Measurements from ENCODE around the gene HSD17B10. TPM values are rescaled to one million over a fixed set of nuclear protein-coding genes. Genes with fewer than 3 reads are reported as not detected.

The HSD17B10 gene
- total and polyA plus RNA-seq, 2 donors (not counting 1 experiment from before 2014, with no cell fraction given), result 41.6 to 62.3 TPM

GRCh38 chrX:53449632-53450031 lies 15.5 kb upstream of the HSD17B10 start:
- Histone ChIP-seq H3K9me3 (ENCODE audit: control insufficient read depth, insufficient read depth, low read depth, low read length) (no peaks in the 10 kb centered on the region), H3K9ac (ENCODE audit: insufficient read depth, low read length) (no peak overlapping the region), H3K79me2 (ENCODE audit: control insufficient read depth, insufficient read depth, low read length) (no peaks in the 10 kb centered on the region)

GRCh38 chrX:53447441-53447840 lies 13.3 kb upstream of the HSD17B10 start:
- no peaks in the 10 kb centered on the region for H3K27me3 ChIP-seq (ENCODE audit: control insufficient read depth, insufficient read depth, low read length)
- no peaks in the 10 kb centered on the region for H3K36me3 ChIP-seq (ENCODE audit: control insufficient read depth, insufficient read depth, low read length)
- no peaks in the 10 kb centered on the region for H3K79me2 ChIP-seq (ENCODE audit: control insufficient read depth, insufficient read depth, low read length)
- H3K4me2 ChIP-seq (ENCODE audit: extremely low read depth, insufficient read depth, low read length), result no peak overlapping the region
- no peak overlapping the region for H3K27ac ChIP-seq (ENCODE audit: insufficient read depth, low read length)
- no peak overlapping the region for H2AFZ ChIP-seq (ENCODE audit: low read length)
- no peaks in the 10 kb centered on the region for H3K9me3 ChIP-seq (ENCODE audit: control insufficient read depth, insufficient read depth, low read depth, low read length)
- no peaks in the 10 kb centered on the region for H4K20me1 ChIP-seq (ENCODE audit: control insufficient read depth, extremely low read depth, insufficient read depth, low read length)
- TF ChIP-seq EZH2 (IDR thresholded peaks at IDR 0.05; ENCODE audit: low read length, missing control alignments), result no peak
- TF ChIP-seq CTCF (conservative IDR thresholded peaks at IDR 0.05 in 1 of 2, IDR thresholded peaks at IDR 0.05 in 1 of 2; ENCODE audit: low read depth in 1 of 2, low read length in 2 of 2), result no peak
- H3K4me1 ChIP-seq (ENCODE audit: control insufficient read depth, extremely low read depth, insufficient read depth, low read length), result no peaks in the 10 kb centered on the region
- H3K9ac ChIP-seq (ENCODE audit: insufficient read depth, low read length), result no peak overlapping the region
- no peak for DNase-seq (ENCODE audit: low read depth in 2 of 2)
- no peak overlapping the region for H3K4me3 ChIP-seq (replicated peaks in 1 of 4; ENCODE audit: control extremely low read depth in 1 of 4, insufficient read depth in 1 of 4, low read depth in 3 of 4, low read length in 4 of 4)

More at GRCh38 chrX:53449632-53450031, 15.5 kb upstream of the HSD17B10 start:
- Histone ChIP-seq H3K27ac (ENCODE audit: insufficient read depth, low read length) (no peak overlapping the region), H3K27me3 (ENCODE audit: control insufficient read depth, insufficient read depth, low read length) (no peaks in the 10 kb centered on the region), H2AFZ (ENCODE audit: low read length) (no peak overlapping the region), H4K20me1 (ENCODE audit: control insufficient read depth, extremely low read depth, insufficient read depth, low read length) (no peaks in the 10 kb centered on the region), H3K4me2 (ENCODE audit: extremely low read depth, insufficient read depth, low read length) (no peak overlapping the region), H3K4me3 (replicated peaks in 1 of 4; ENCODE audit: control extremely low read depth in 1 of 4, insufficient read depth in 1 of 4, low read depth in 3 of 4, low read length in 4 of 4) (no peak overlapping the region), H3K36me3 (ENCODE audit: control insufficient read depth, insufficient read depth, low read length) (no peaks in the 10 kb centered on the region), H3K4me1 (ENCODE audit: control insufficient read depth, extremely low read depth, insufficient read depth, low read length) (no peaks in the 10 kb centered on the region)
- no peak for TF ChIP-seq EZH2 (IDR thresholded peaks at IDR 0.05; ENCODE audit: low read length, missing control alignments)
- DNase-seq (ENCODE audit: low read depth in 2 of 2), result no peak

GRCh38 chrX:53445977-53446376 lies 11.8 kb upstream of the HSD17B10 start:
- Histone ChIP-seq H3K4me3 (replicated peaks in 1 of 4; ENCODE audit: control extremely low read depth in 1 of 4, insufficient read depth in 1 of 4, low read depth in 3 of 4, low read length in 4 of 4) (no peak overlapping the region), H3K9me3 (ENCODE audit: control insufficient read depth, insufficient read depth, low read depth, low read length) (no peaks in the 10 kb centered on the region), H3K79me2 (ENCODE audit: control insufficient read depth, insufficient read depth, low read length) (no peaks in the 10 kb centered on the region), H3K4me1 (ENCODE audit: control insufficient read depth, extremely low read depth, insufficient read depth, low read length) (peaks cover 2% of the 10 kb centered on the region), H3K27me3 (ENCODE audit: control insufficient read depth, insufficient read depth, low read length) (no peaks in the 10 kb centered on the region), H2AFZ (ENCODE audit: low read length) (no peak overlapping the region), H3K36me3 (ENCODE audit: control insufficient read depth, insufficient read depth, low read length) (no peaks in the 10 kb centered on the region), H3K9ac (ENCODE audit: insufficient read depth, low read length) (no peak overlapping the region), H3K27ac (ENCODE audit: insufficient read depth, low read length) (no peak overlapping the region), H4K20me1 (ENCODE audit: control insufficient read depth, extremely low read depth, insufficient read depth, low read length) (no peaks in the 10 kb centered on the region), H3K4me2 (ENCODE audit: extremely low read depth, insufficient read depth, low read length) (no peak overlapping the region)
- peak; percentile 15 to 40 for DNase-seq (ENCODE audit: low read depth in 2 of 2)
- TF ChIP-seq EZH2 (IDR thresholded peaks at IDR 0.05; ENCODE audit: low read length, missing control alignments), result no peak
- TF ChIP-seq CTCF (conservative IDR thresholded peaks at IDR 0.05 in 1 of 2, IDR thresholded peaks at IDR 0.05 in 1 of 2; ENCODE audit: low read depth in 1 of 2, low read length in 2 of 2), result peak; percentile 59 to 67
